HG03442 (cell line): ENCODE results near the gene TUBB4B.
"Not testable (repeated sequence)": the region's sequence is repeated elsewhere in the genome, so short reads cannot be mapped to it uniquely, and the experiment has no call there.

ENCODE experiments used
- ATAC-seq: cut with Tn5 transposase; IDR thresholded peaks from one replicate; pipeline ENCODE4 v1.9.1; 2021; ENCODE audit warnings: mild to moderate bottlenecking, moderate library complexity; ENCODE audit not compliant: unreplicated experiment

TUBB4B gene

GRCh38 chr9:137236238-137236935 is 4.7 kb upstream of the TUBB4B start:
- no peak for ATAC-seq

GRCh38 chr9:137236936-137237421 is 4.1 kb upstream of the TUBB4B start:
- no peak for ATAC-seq

GRCh38 chr9:137237759-137238726 is 3.0 kb upstream of the TUBB4B start:
- no peak for ATAC-seq

GRCh38 chr9:137239541-137240200 is 1.4 kb upstream of the TUBB4B start:
- ATAC-seq = not testable (repeated sequence)

GRCh38 chr9:137240318-137240840 is 708 bp upstream of the TUBB4B start:
- ATAC-seq = peak; percentile 12

- no peak for ATAC-seq
Measured at GRCh38 chr9:137241490-137242268, 592 bp downstream of the TUBB4B start.

- no peak for ATAC-seq
Measured at GRCh38 chr9:137242269-137243203, 1.4 kb downstream of the TUBB4B start.

- ATAC-seq = not testable (repeated sequence)
Measured at GRCh38 chr9:137243266-137243625, 2.2 kb downstream of the TUBB4B start.

- ATAC-seq = no peak
Measured at GRCh38 chr9:137243626-137244485, 2.8 kb downstream of the TUBB4B start.

GRCh38 chr9:137244486-137245449 is 3.7 kb downstream of the TUBB4B start:
- ATAC-seq = no peak

GRCh38 chr9:137245450-137246421 is 4.6 kb downstream of the TUBB4B start:
- ATAC-seq = no peak

GRCh38 chr9:137247135-137247915 is 6.2 kb downstream of the TUBB4B start:
- ATAC-seq = no peak

GRCh38 chr9:137247916-137248175 is 6.8 kb downstream of the TUBB4B start:
- no peak for ATAC-seq

- ATAC-seq = no peak
Measured at GRCh38 chr9:137250329-137251193, 9.5 kb downstream of the TUBB4B start.

GRCh38 chr9:137251194-137251461 is 10.0 kb downstream of the TUBB4B start, which contains the start of gene STPG3:
TSS of gene STPG3 (plus strand) at chr9:137251286. CDS start at chr9:137251287, 1 bp downstream.
- no peak for ATAC-seq
